Measurements from ENCODE around the gene HECTD1.
A peak's percentile ranks its signal among the peaks of the same experiment; 100 is the strongest.
"Not testable (repeated sequence)": the region's sequence is repeated elsewhere in the genome, so short reads cannot be mapped to it uniquely, and the experiment has no call there.

HECTD1 gene

DNA sequence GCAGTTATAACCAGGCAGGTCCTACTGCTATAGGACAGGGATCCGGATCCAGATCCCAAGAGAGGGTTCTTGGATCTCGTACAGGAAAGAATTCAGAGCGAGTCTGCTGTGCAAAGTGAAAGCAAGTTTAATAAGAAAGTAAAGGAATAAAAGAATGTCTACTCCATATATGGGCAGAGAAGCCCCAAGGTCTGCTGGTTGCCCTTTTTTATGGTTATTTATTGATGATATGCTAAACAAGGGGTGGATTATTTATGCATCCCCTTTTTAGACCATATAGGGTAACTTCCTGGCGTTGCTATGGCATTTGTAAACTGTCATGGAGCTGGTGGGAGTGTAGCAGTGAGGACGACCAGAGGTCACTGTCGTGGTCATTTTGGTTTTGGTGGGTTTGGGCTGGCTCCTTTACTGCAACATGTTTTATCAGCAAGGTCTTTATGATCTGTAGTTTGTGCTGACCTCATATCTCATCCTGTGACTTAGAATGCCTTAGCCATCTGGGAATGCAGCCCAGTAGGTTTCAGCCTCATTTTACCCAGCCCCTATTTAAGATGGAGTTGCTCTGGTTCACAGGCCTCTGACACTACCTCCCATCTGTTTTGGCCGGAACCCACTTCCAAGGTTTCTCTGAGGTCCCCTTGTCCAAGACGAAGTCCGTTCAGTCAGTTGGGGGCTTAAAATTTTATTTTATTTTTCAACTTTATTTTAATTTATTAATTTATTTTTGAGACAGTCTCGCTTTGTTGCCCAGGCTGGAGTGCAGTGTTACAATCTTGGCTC, 34.8 kb upstream of the HECTD1 start:
- H3K4me1 ChIP-seq (ENCODE audit: control insufficient read depth, insufficient read depth, low read length); H3K9me3 ChIP-seq (replicated peaks; ENCODE audit: low read length); H3K9ac ChIP-seq (ENCODE audit: low read depth, low read length); H3K27me3 ChIP-seq (ENCODE audit: control insufficient read depth, insufficient read depth, low read length); H3K36me3 ChIP-seq (ENCODE audit: insufficient read depth, low read length): not testable (repeated sequence)
- Histone ChIP-seq H3K4me2 (ENCODE audit: low read length) (peak overlapping the region; percentile 71), H3K4me3 (ENCODE audit: low read length) (peak overlapping the region; percentile 37)

DNA sequence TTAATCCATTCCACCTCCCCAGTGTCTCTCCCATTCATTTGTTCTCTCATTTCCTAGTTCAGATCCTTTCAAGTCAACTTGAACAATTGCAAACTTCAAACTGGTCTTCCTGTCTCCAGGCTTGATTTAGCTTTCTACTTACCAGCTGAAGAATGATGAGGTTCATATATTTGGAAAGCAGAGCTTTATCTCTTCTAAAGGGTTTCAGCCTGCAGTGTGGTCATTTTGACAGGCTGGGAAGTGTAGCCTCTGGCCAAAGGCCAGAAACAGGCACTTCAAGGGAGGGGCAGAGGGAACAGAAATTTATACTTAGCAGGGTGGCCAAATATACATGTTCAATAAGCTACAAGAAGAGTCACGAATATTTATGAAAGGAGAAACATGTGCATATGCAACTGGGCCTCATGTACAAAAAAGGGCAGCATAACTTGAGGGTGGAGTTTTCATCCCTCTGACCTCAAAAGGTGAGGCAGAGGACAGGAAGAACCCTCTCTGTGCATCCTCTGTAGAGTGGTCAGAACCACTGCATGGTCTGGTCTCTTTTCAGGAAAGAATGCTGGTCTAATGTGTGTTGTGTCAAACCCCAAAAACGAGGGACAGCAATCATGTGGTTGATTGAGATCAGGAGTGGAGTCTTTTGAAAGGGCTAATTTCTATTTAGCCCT, 34.0 kb upstream of the HECTD1 start:
- Histone ChIP-seq H3K9me3 (replicated peaks; ENCODE audit: low read length) (no peaks in the 10 kb centered on the region), H3K4me2 (ENCODE audit: low read length) (peak overlapping the region; percentile 71), H3K4me3 (ENCODE audit: low read length) (peak overlapping the region; percentile 37), H3K27me3 (ENCODE audit: control insufficient read depth, insufficient read depth, low read length) (no peaks in the 10 kb centered on the region), H3K4me1 (ENCODE audit: control insufficient read depth, insufficient read depth, low read length) (peaks cover 9% of the 10 kb centered on the region), H3K9ac (ENCODE audit: low read depth, low read length) (no peak overlapping the region), H3K36me3 (ENCODE audit: insufficient read depth, low read length) (no peaks in the 10 kb centered on the region)

DNA sequence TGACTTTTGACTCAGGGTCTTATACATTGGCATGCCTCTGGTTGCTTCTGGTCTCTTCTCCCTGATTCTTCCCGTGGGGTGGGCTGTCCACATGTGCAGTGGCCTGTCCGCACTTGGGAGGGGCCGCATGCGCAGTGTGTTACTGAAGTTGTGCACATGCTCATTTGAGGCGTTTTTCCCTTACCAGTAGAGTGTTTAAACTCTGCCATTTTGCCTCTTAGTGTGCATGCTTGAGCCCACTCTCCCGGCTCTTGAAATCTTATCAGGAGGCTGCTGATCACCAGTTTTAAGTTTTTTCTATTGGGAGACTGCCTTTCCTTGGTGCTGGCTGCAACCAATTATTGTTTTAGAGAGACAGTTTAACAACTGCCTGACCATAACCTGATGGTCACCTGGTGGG, 32.1 kb upstream of the HECTD1 start:
- Histone ChIP-seq H3K9ac (ENCODE audit: low read depth, low read length) (no peak overlapping the region), H3K4me3 (ENCODE audit: low read length) (no peak overlapping the region), H3K9me3 (replicated peaks; ENCODE audit: low read length) (no peaks in the 10 kb centered on the region), H3K4me1 (ENCODE audit: control insufficient read depth, insufficient read depth, low read length) (peaks cover 9% of the 10 kb centered on the region), H3K4me2 (ENCODE audit: low read length) (no peak overlapping the region), H3K36me3 (ENCODE audit: insufficient read depth, low read length) (no peaks in the 10 kb centered on the region), H3K27me3 (ENCODE audit: control insufficient read depth, insufficient read depth, low read length) (no peaks in the 10 kb centered on the region)

DNA sequence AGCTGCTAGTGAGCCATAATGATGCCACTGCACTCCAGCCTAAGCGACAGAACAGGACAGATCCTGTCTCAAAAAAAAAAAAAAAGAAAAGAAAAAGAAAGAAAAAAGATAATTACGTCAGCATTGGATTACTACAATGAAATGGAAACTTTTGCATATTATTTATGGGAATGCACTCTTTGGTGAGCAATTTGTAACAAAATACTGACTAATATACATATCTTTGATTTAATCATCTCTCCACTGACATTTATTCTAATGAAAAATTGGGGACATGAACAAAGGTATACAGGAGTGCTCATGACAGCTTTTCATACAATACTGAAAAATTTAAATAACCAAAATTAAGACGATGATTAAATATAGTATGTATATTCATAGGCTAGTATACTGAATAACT, 27.9 kb upstream of the HECTD1 start:
- Histone ChIP-seq H3K27me3 (ENCODE audit: control insufficient read depth, insufficient read depth, low read length) (no peaks in the 10 kb centered on the region), H3K4me2 (ENCODE audit: low read length) (no peak overlapping the region), H3K36me3 (ENCODE audit: insufficient read depth, low read length) (no peaks in the 10 kb centered on the region), H3K4me3 (ENCODE audit: low read length) (no peak overlapping the region), H3K9ac (ENCODE audit: low read depth, low read length) (no peak overlapping the region), H3K4me1 (ENCODE audit: control insufficient read depth, insufficient read depth, low read length) (no peaks in the 10 kb centered on the region), H3K9me3 (replicated peaks; ENCODE audit: low read length) (no peaks in the 10 kb centered on the region)

DNA sequence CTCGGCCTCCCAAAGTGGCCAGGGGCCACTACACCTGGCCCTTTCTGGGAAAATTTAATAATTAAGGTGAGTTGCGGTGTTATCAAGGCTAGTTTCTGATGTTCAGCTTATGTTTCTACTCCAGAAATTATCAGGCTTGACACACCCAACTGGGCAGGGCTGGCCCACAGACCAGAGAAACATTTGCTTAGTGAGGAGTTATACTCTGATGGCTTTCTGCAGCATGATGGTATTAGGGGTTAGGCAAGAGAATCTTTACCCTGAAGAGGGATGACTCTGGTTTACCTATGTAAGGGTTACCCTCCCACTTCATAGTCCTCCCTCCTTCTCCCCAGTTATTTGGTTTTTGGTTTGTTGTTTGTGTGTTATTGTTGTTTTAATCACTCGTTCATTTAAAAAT, 24.5 kb upstream of the HECTD1 start:
- Histone ChIP-seq H3K9ac (ENCODE audit: low read depth, low read length) (no peak overlapping the region), H3K36me3 (ENCODE audit: insufficient read depth, low read length) (no peaks in the 10 kb centered on the region), H3K4me3 (ENCODE audit: low read length) (no peak overlapping the region), H3K9me3 (replicated peaks; ENCODE audit: low read length) (no peaks in the 10 kb centered on the region), H3K4me1 (ENCODE audit: control insufficient read depth, insufficient read depth, low read length) (peaks cover 14% of the 10 kb centered on the region), H3K27me3 (ENCODE audit: control insufficient read depth, insufficient read depth, low read length) (no peaks in the 10 kb centered on the region), H3K4me2 (ENCODE audit: low read length) (no peak overlapping the region)

DNA sequence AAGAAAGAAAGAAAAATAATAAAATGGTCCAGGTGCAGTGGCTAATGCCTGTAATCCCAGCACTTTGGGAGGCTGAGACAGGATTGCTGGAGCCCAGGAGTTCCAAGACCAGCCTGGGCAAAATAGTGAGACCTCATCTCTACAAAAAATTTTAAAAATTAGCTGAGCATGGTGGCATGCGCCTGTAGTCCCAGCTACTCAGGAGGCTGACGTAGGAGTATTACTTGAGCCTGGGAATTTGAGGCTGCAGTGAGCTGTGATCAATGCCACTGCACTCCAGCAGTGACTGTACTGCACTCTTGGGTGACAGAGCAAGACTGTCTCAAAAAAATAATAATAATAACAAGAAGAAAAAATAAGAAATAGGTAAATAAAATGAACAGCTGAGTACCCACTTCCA, 23.7 kb upstream of the HECTD1 start:
- H3K9me3 ChIP-seq (replicated peaks; ENCODE audit: low read length); H3K4me2 ChIP-seq (ENCODE audit: low read length); H3K4me3 ChIP-seq (ENCODE audit: low read length); H3K9ac ChIP-seq (ENCODE audit: low read depth, low read length); H3K27me3 ChIP-seq (ENCODE audit: control insufficient read depth, insufficient read depth, low read length); H3K36me3 ChIP-seq (ENCODE audit: insufficient read depth, low read length): not testable (repeated sequence)
- peaks cover 14% of the 10 kb centered on the region for H3K4me1 ChIP-seq (ENCODE audit: control insufficient read depth, insufficient read depth, low read length)

DNA sequence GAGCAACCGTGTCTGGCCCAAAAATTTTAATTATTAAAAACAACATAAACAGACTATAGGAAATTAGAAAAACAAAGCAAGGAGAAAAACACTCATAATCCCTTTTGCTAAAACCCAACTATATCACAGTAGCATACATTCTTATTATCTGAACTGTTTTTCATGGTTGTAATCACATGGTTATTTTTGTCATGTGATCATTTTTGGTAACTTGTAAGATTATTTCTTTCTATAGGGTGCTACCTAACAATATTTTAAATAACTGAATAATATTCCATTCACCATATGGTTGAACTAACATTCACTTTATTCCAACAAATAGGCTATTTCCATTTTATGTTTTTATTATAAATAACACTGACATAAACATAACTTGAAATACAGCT, 23.0 kb upstream of the HECTD1 start:
- no peak overlapping the region for H3K4me3 ChIP-seq (ENCODE audit: low read length)
- no peaks in the 10 kb centered on the region for H3K9me3 ChIP-seq (replicated peaks; ENCODE audit: low read length)
- H3K4me1 ChIP-seq (ENCODE audit: control insufficient read depth, insufficient read depth, low read length), result peaks cover 14% of the 10 kb centered on the region
- H3K36me3 ChIP-seq (ENCODE audit: insufficient read depth, low read length), result no peaks in the 10 kb centered on the region
- H3K9ac ChIP-seq (ENCODE audit: low read depth, low read length), result no peak overlapping the region
- no peak overlapping the region for H3K4me2 ChIP-seq (ENCODE audit: low read length)
- no peaks in the 10 kb centered on the region for H3K27me3 ChIP-seq (ENCODE audit: control insufficient read depth, insufficient read depth, low read length)

DNA sequence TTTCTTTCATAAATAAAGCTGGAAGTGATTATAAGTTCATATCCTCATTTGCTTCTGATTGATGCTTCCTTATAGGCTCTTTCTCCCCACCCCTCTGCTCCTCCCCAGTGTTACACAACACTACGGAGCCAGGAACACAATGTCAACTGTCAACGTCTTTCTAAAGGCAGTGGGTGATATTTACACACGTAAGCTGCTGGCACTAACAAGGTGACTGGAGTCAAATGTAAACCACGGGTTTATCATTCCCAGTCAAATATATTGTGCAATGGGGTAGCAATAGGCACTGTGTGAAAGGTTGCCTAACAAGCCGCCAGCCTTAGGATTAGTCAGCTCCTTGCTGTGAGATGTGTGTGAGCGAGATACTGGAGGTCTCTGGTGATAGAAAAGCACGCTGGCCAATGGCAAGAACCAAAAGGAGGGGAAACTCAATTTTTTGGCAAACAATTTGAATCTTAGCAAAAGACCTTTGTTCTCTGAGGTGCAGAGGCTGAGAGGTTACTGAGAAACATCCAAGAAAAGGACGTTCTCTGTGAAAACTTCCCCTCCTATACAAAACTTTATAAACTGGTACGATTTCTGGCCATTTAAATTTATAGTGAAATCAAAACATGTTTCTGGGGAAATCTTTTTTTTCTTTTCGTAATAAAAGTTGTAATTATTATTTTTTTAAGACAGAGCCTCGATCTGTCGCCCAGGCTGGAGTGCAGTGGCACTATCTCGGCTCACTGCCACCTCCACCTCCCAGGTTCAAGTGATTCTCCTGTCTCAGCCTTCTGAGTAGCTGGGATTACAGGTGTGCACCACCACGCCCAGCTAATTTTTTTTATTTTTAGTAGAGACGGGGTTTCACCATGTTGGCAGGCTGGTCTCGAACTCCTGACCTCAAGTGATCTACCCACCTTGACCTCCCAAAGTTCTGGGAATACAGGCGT, 22.3 kb upstream of the HECTD1 start:
- no peak overlapping the region for H3K4me3 ChIP-seq (ENCODE audit: low read length)
- no peaks in the 10 kb centered on the region for H3K36me3 ChIP-seq (ENCODE audit: insufficient read depth, low read length)
- no peaks in the 10 kb centered on the region for H3K27me3 ChIP-seq (ENCODE audit: control insufficient read depth, insufficient read depth, low read length)
- peak overlapping the region; percentile 58 for H3K4me2 ChIP-seq (ENCODE audit: low read length)
- no peaks in the 10 kb centered on the region for H3K9me3 ChIP-seq (replicated peaks; ENCODE audit: low read length)
- H3K4me1 ChIP-seq (ENCODE audit: control insufficient read depth, insufficient read depth, low read length), result peaks cover 14% of the 10 kb centered on the region
- no peak overlapping the region for H3K9ac ChIP-seq (ENCODE audit: low read depth, low read length)

DNA sequence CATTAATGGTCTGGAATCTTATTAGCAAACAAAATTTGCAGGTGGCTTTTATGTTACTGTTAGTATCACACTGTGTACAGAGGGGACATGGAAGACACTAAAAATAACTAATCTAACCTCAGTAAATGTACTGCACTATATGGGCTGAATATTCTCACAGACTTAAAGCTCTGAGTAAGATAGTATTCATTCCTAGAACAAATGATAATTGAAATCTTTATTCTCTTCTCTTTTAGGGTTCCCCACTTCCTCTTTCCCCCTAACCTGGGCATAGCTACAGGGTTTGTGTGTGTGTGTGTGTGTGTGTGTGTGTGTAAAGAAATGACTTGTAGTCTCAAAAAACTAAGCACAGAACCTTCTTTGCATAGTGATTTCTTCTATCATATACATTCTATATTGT, 21.4 kb upstream of the HECTD1 start:
- no peak overlapping the region for H3K4me2 ChIP-seq (ENCODE audit: low read length)
- no peak overlapping the region for H3K4me3 ChIP-seq (ENCODE audit: low read length)
- peaks cover 14% of the 10 kb centered on the region for H3K4me1 ChIP-seq (ENCODE audit: control insufficient read depth, insufficient read depth, low read length)
- H3K36me3 ChIP-seq (ENCODE audit: insufficient read depth, low read length), result no peaks in the 10 kb centered on the region
- H3K9me3 ChIP-seq (replicated peaks; ENCODE audit: low read length), result no peaks in the 10 kb centered on the region
- no peak overlapping the region for H3K9ac ChIP-seq (ENCODE audit: low read depth, low read length)
- no peaks in the 10 kb centered on the region for H3K27me3 ChIP-seq (ENCODE audit: control insufficient read depth, insufficient read depth, low read length)

DNA sequence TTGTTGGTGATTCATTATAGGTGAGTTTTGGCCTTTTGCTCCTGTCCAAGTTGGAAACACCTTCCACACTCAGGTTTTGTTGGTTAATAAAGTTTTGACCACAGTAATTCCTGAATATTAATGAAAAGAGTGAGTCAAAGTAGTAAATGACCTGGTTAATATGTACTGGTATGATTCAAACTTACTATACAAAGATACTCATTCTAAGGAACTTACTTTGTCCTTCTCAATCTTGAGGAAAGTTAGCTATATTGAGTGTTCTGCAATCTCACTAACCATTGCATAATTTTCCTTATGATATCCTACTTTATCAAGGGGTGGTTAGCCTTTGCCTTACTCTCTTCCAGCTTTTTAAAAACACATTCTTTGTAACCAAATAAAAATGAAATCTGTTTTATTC, 20.9 kb upstream of the HECTD1 start:
- Histone ChIP-seq H3K9ac (ENCODE audit: low read depth, low read length) (no peak overlapping the region), H3K36me3 (ENCODE audit: insufficient read depth, low read length) (no peaks in the 10 kb centered on the region), H3K9me3 (replicated peaks; ENCODE audit: low read length) (no peaks in the 10 kb centered on the region), H3K4me2 (ENCODE audit: low read length) (no peak overlapping the region), H3K4me1 (ENCODE audit: control insufficient read depth, insufficient read depth, low read length) (peaks cover 14% of the 10 kb centered on the region), H3K4me3 (ENCODE audit: low read length) (no peak overlapping the region), H3K27me3 (ENCODE audit: control insufficient read depth, insufficient read depth, low read length) (no peaks in the 10 kb centered on the region)

DNA sequence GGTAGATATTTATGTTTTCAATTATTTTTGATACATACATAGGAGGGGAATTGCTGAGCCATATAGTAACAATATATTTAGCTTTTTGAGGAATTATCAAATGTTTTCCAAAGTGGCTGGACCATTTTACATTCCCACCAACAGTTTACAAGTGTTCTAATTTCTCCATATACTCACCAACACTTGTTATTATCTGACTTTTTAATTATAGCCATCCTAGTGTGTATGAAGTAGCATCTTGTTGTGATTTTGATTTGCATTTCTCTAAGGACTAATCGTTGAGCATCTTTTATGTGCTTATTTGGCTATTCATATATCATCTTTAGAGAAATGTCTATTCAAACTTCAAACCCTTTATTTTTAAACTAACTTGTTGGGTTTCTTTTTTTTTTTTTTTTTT, 17.2 kb upstream of the HECTD1 start:
- H3K4me1 ChIP-seq (ENCODE audit: control insufficient read depth, insufficient read depth, low read length), result peaks cover 11% of the 10 kb centered on the region
- H3K27me3 ChIP-seq (ENCODE audit: control insufficient read depth, insufficient read depth, low read length), result no peaks in the 10 kb centered on the region
- H3K9me3 ChIP-seq (replicated peaks; ENCODE audit: low read length), result no peaks in the 10 kb centered on the region
- no peak overlapping the region for H3K4me3 ChIP-seq (ENCODE audit: low read length)
- H3K4me2 ChIP-seq (ENCODE audit: low read length), result no peak overlapping the region
- no peaks in the 10 kb centered on the region for H3K36me3 ChIP-seq (ENCODE audit: insufficient read depth, low read length)
- H3K9ac ChIP-seq (ENCODE audit: low read depth, low read length), result no peak overlapping the region

All from skeletal muscle satellite cell (primary cell).